Endodermal cell (in vitro differentiated cells): ENCODE measurements around the gene ARID2. TPM values are rescaled to one million over a fixed set of nuclear protein-coding genes. Genes with fewer than 3 reads are reported as not detected.

ENCODE experiments used
- DNase-seq: peaks from one replicate; pipeline ENCODE4 v3.0.0-alpha.2; 2017
- H3K27ac ChIP-seq: 2 replicates; pipeline ENCODE4 v1.5.1; 2013; ENCODE audit warnings: mild to moderate bottlenecking, low read depth, low read length, moderate library complexity
- H3K27me3 ChIP-seq: 2 replicates; pipeline ENCODE4 v1.6.1; 2013; ENCODE audit warnings: mild to moderate bottlenecking, low read length, moderate library complexity; ENCODE audit not compliant: insufficient read depth, control insufficient read depth, poor library complexity, severe bottlenecking
- H3K36me3 ChIP-seq: 2 replicates; pipeline ENCODE4 v1.7.0; 2013; ENCODE audit warnings: mild to moderate bottlenecking, low read length, moderate library complexity; ENCODE audit not compliant: control insufficient read depth, insufficient read depth
- H3K4me1 ChIP-seq: one replicate; pipeline ENCODE4 v1.7.0; 2013; ENCODE audit warnings: low read length; ENCODE audit not compliant: control insufficient read depth, insufficient read depth
- H3K4me3 ChIP-seq: 2 replicates; pipeline ENCODE4 v1.5.1; 2013; ENCODE audit warnings: mild to moderate bottlenecking, low read length, moderate library complexity
- H3K9ac ChIP-seq: 2 replicates; pipeline ENCODE4 v1.6.1; 2013; ENCODE audit warnings: mild to moderate bottlenecking, low read length, moderate library complexity; ENCODE audit not compliant: poor library complexity, severe bottlenecking; ENCODE audit errors: extremely low read depth
- H3K9me3 ChIP-seq: 2 replicates; pipeline ENCODE4 v1.6.1; 2013; ENCODE audit warnings: mild to moderate bottlenecking, low read length, moderate library complexity; ENCODE audit not compliant: control insufficient read depth
- H3K27ac Mint-ChIP-seq: 2 replicates; pipeline ENCODE4 v1.8.0; 2020; ENCODE audit warnings: mixed read lengths
- H3K27me3 Mint-ChIP-seq: 2 replicates; pipeline ENCODE4 v1.8.0; 2021; ENCODE audit warnings: mild to moderate bottlenecking, mixed read lengths; ENCODE audit not compliant: insufficient read depth
- H3K36me3 Mint-ChIP-seq: 2 replicates; pipeline ENCODE4 v1.8.0; 2020; ENCODE audit warnings: low read depth, mixed read lengths
- H3K4me1 Mint-ChIP-seq: 2 replicates; pipeline ENCODE4 v1.8.0; 2020; ENCODE audit warnings: mixed read lengths
- H3K4me3 Mint-ChIP-seq: 2 replicates; pipeline ENCODE4 v1.8.0; 2020; ENCODE audit warnings: mild to moderate bottlenecking, moderate library complexity, mixed read lengths
- H3K9me3 Mint-ChIP-seq: 2 replicates; pipeline ENCODE4 v1.8.0; 2020; ENCODE audit warnings: mild to moderate bottlenecking, mixed read lengths
- CTCF ChIP-seq: fragments of 200-600 bp; sonication (generic); conservative IDR thresholded peaks from 2 replicates; pipeline ENCODE4 v1.5.0; 2021; ENCODE audit warnings: antibody characterized with exemption, mild to moderate bottlenecking
- WGBS, 2 experiments: methylation state at CpG; one replicate each; pipeline versions ENCODE4 v1.1.5 to v1.1.7; 2013; ENCODE audit warnings: missing lambda C conversion rate in 2 of 2, mixed read lengths in 1 of 2; ENCODE audit not compliant: insufficient coverage in 1 of 2, insufficient read length in 1 of 2; 5-methylcytosine and 5-hydroxymethylcytosine counted together
- total RNA-seq, 2 donors: library from RNA; stranded (reverse); fragmentation: NEBNext Ultra II Directional in 1 of 2; extraction: Animal tissue kit (Norgen Biotek cat#: 25700) in 1 of 2; gene quantifications; 2 replicates in 1 of 2; 3 replicates in 1 of 2; pipeline ENCODE4 v1.2.1, GENCODE V29; 2021

ARID2 gene
- total RNA-seq, 2 donors from 2014 or later, result 54.0 to 58.1 TPM

GRCh38 chr12:45712319-45712718 lies 17.2 kb upstream of the ARID2 start:
- H3K27me3 Mint-ChIP-seq, result peaks cover 22% of the 10 kb centered on the region
- no peaks in the 10 kb centered on the region for H3K9me3 Mint-ChIP-seq
- no peak for DNase-seq
- TF ChIP-seq CTCF, result no peak
- no peak overlapping the region for H3K4me3 Mint-ChIP-seq
- Histone ChIP-seq H3K4me3 (no peak overlapping the region), H3K4me1 (no peaks in the 10 kb centered on the region), H3K27me3 (peaks cover 65% of the 10 kb centered on the region), H3K36me3 (no peaks in the 10 kb centered on the region), H3K27ac (no peak overlapping the region), H3K9ac (no peak overlapping the region), H3K9me3 (peaks cover 6% of the 10 kb centered on the region)
- H3K4me1 Mint-ChIP-seq, result peaks cover 8% of the 10 kb centered on the region
- 98 to 100% methylated on average over 4 of the region's 4 CpGs for WGBS, 2 experiments
- H3K27ac Mint-ChIP-seq, result no peak overlapping the region
- no peaks in the 10 kb centered on the region for H3K36me3 Mint-ChIP-seq

- peaks cover 4% of the 10 kb centered on the region for H3K4me1 Mint-ChIP-seq
Observed at GRCh38 chr12:45713078-45713477, 16.4 kb upstream of the ARID2 start.

GRCh38 chr12:45718306-45718705 lies 11.2 kb upstream of the ARID2 start:
- Histone ChIP-seq H3K27me3 (peaks cover 92% of the 10 kb centered on the region), H3K9me3 (peaks cover 6% of the 10 kb centered on the region), H3K36me3 (no peaks in the 10 kb centered on the region), H3K4me3 (no peak overlapping the region), H3K9ac (no peak overlapping the region), H3K4me1 (no peaks in the 10 kb centered on the region), H3K27ac (no peak overlapping the region)
- 93 to 100% methylated on average over 4 of the region's 4 CpGs for WGBS, 2 experiments
- no peak for DNase-seq
- Mint-ChIP-seq H3K9me3 (no peaks in the 10 kb centered on the region), H3K4me3 (no peak overlapping the region), H3K27ac (no peak overlapping the region), H3K36me3 (no peaks in the 10 kb centered on the region), H3K27me3 (peaks cover 71% of the 10 kb centered on the region), H3K4me1 (peaks cover 4% of the 10 kb centered on the region)
- no peak for TF ChIP-seq CTCF

More at GRCh38 chr12:45713078-45713477, 16.4 kb upstream of the ARID2 start:
- Histone ChIP-seq H3K4me3 (no peak overlapping the region), H3K36me3 (no peaks in the 10 kb centered on the region), H3K9ac (no peak overlapping the region), H3K4me1 (no peaks in the 10 kb centered on the region), H3K27ac (no peak overlapping the region), H3K9me3 (peaks cover 6% of the 10 kb centered on the region), H3K27me3 (peaks cover 66% of the 10 kb centered on the region)
- Mint-ChIP-seq H3K4me3 (no peak overlapping the region), H3K27me3 (peaks cover 24% of the 10 kb centered on the region), H3K36me3 (no peaks in the 10 kb centered on the region), H3K9me3 (no peaks in the 10 kb centered on the region), H3K27ac (no peak overlapping the region)
- 100% methylated on average over 2 of the region's 2 CpGs for WGBS, 2 experiments
- TF ChIP-seq CTCF, result no peak
- DNase-seq, result no peak
